Measurements from ENCODE around the gene RNF175. TPM values are rescaled to one million over a fixed set of nuclear protein-coding genes. Genes with fewer than 3 reads are reported as not detected.

The RNF175 gene
- total and polyA plus RNA-seq, 10 donors = 0.26 to 1.9 (median 0.46) TPM; not detected in 1

DNA sequence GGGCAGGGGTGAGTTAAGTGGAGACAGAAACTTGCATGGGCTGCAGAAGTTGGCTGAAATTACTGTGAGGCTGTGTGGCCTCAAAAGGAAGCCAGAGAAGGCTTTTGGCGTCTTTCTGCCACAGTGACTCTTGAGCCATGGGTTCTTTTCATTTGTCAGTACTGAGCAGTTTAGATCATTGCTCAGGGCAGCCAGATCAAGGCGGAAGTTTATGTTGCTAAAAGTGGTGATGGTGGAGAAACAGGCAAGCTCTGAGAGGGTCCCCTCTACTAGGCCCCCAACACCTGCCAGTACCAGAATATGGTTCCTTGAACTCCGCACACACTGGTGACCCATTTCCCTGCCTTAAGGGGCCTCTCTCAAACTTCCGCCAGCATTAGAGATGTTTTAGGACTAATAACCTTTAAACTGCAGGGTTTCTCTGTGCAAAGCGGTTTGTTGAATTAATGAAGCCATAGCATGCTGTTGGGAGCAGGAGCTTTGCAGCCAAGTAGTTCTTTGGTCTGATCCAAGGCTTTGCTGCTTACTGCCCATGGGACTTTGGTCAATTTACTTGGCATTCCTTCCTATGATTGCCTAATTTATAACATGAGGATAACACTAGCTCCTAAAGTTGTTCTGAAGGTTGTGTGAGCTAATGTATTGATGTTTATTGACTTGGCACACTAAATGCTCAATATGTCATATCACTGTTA is 34.5 kb downstream of the RNF175 start:
- peaks cover 5 to 44% (median 31%) of the 10 kb centered on the region in 6 donors for H3K4me1 ChIP-seq
- WGBS, 5 donors = 83 to 96% (median 88%) methylated on average over 5 of the region's 5 CpGs
- TF ChIP-seq, protein P1, sequence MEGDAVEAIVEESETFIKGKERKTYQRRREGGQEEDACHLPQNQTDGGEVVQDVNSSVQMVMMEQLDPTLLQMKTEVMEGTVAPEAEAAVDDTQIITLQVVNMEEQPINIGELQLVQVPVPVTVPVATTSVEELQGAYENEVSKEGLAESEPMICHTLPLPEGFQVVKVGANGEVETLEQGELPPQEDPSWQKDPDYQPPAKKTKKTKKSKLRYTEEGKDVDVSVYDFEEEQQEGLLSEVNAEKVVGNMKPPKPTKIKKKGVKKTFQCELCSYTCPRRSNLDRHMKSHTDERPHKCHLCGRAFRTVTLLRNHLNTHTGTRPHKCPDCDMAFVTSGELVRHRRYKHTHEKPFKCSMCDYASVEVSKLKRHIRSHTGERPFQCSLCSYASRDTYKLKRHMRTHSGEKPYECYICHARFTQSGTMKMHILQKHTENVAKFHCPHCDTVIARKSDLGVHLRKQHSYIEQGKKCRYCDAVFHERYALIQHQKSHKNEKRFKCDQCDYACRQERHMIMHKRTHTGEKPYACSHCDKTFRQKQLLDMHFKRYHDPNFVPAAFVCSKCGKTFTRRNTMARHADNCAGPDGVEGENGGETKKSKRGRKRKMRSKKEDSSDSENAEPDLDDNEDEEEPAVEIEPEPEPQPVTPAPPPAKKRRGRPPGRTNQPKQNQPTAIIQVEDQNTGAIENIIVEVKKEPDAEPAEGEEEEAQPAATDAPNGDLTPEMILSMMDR (IDR thresholded peaks at IDR 0.05 in 8 of 11, conservative IDR thresholded peaks at IDR 0.05 in 3 of 11) = no peak
- TF ChIP-seq POLR2AphosphoS5 (IDR thresholded peaks at IDR 0.05) (no peak), POLR2A (IDR thresholded peaks at IDR 0.05) (no peak)
- intact Hi-C loops (cut with DNase I; ENCODE audit: low total_unique reads) = no loop called here
- no peak for DNase-seq
- H3K9me3 ChIP-seq = no peaks in the 10 kb centered on the region
- no peaks in the 10 kb centered on the region for H3K27me3 ChIP-seq (replicated peaks in 1 of 7)
- H3K4me3 ChIP-seq = no peak overlapping the region
- no peak overlapping the region for H3K27ac ChIP-seq
- peaks cover 0 to 8% (median 0%) of the 10 kb centered on the region in 6 donors for H3K36me3 ChIP-seq

DNA sequence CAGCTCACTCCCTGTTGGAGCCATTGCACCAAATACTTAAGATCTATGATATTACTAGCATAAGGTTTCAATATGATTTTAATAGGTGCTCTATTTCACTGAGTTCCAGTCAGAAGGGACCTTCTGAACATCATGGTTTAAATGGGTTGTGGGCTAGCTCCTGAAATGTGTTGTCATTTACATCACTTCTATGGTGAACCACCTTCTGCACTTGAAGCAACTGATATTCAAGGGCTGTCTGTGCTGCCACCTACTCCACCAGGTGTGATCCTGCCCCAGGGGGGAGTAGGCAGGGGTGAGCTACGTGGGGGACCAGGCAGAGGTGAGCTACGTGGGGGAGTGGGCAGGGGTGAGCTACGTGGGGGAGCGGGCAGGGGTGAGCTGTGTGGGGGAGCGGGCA is 35.2 kb downstream of the RNF175 start:
- no peak for TF ChIP-seq POLR2A (IDR thresholded peaks at IDR 0.05)
- TF ChIP-seq, protein P1 (IDR thresholded peaks at IDR 0.05 in 8 of 11, conservative IDR thresholded peaks at IDR 0.05 in 3 of 11) = no peak
- no peak for TF ChIP-seq POLR2AphosphoS5 (IDR thresholded peaks at IDR 0.05)
- Histone ChIP-seq H3K9me3 (no peaks in the 10 kb centered on the region), H3K36me3 (peaks cover 0 to 8% (median 0%) of the 10 kb centered on the region in 6 donors), H3K27ac (no peak overlapping the region), H3K27me3 (replicated peaks in 1 of 7) (no peaks in the 10 kb centered on the region), H3K4me3 (no peak overlapping the region), H3K4me1 (peaks cover 5 to 37% (median 29%) of the 10 kb centered on the region in 6 donors)
- 85 to 100% (median 90%) methylated on average over 1 to 5 of the region's 5 CpGs for WGBS, 5 donors
- no peak for DNase-seq
- intact Hi-C loops (cut with DNase I; ENCODE audit: low total_unique reads) = no loop called here

DNA sequence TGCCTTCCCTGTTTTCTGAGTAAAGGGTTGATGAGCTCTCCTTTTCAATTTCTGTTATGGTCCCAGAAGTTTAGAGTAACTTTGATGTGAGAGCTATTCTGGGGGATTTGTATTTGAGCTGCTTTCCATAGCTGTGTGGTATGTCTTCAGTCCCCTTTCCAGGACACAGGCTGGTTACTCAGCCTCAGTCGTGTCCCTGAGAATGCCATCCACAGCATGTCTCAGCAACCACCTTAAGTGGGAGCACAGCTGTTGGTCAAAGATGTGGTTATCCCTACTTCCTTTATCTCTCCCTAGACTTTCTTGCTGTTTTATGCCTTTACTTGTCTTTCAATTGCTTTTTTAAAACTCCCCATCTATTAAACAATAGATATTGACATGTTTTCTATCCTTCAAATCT is 37.8 kb downstream of the RNF175 start:
- WGBS, 5 donors = 41 to 77% (median 58%) methylated on average over 1 of the region's 1 CpG
- no peak overlapping the region for H3K27ac ChIP-seq
- peaks cover 0 to 12% (median 8%) of the 10 kb centered on the region in 6 donors for H3K4me1 ChIP-seq
- TF ChIP-seq, protein P1 (IDR thresholded peaks at IDR 0.05 in 8 of 11, conservative IDR thresholded peaks at IDR 0.05 in 3 of 11) = no peak
- no peak for TF ChIP-seq POLR2AphosphoS5 (IDR thresholded peaks at IDR 0.05)
- TF ChIP-seq POLR2A (IDR thresholded peaks at IDR 0.05) = no peak
- no peak for DNase-seq
- peaks cover 0 to 5% (median 0%) of the 10 kb centered on the region in 8 donors for H3K9me3 ChIP-seq
- no peaks in the 10 kb centered on the region for H3K27me3 ChIP-seq (replicated peaks in 1 of 7)
- intact Hi-C loops (cut with DNase I; ENCODE audit: low total_unique reads) = no loop called here
- no peak overlapping the region for H3K4me3 ChIP-seq
- peaks cover 0 to 8% (median 0%) of the 10 kb centered on the region in 6 donors for H3K36me3 ChIP-seq

DNA sequence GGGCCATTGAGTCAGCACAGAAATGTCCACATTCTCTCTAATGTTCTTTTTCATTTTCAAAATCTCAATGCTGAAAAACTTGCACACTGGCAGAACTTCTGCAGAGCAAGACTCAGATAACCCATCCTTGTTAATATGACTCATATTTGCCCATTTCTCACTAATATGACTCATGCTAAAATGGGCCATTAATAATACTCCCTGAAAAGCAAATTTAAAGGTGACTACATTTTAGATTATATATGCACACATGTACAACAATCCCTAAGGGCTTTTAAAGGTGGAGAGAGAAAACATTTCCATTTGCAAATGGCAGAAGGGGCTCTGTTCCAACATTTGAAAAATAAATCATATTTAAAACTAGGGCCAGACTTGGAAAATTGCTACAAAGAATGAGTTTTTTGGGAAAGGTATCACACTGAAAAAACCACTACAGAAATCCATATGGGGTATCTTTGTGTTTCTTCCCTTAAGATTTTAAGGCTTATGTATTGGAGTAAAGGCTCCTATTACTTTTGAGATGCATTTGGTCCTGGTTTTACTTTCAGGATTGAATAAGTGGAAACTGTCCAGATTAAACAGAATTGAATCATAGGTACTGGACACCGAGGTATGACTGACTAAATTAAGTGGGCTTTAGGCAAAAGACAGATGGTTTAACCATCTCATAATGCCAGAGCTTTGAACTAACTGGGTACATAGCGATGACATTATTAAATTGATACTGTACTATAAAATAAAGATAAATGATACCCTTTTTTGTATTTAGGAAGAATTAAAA is 45.8 kb downstream of the RNF175 start:
- Histone ChIP-seq H3K36me3 (peaks cover 0 to 7% (median 0%) of the 10 kb centered on the region in 6 donors), H3K27ac (no peak overlapping the region), H3K4me3 (no peak overlapping the region), H3K4me1 (no peaks in the 10 kb centered on the region), H3K27me3 (replicated peaks in 1 of 7) (no peaks in the 10 kb centered on the region), H3K9me3 (peaks cover 0 to 5% (median 0%) of the 10 kb centered on the region in 8 donors)
- intact Hi-C loops (cut with DNase I; ENCODE audit: low total_unique reads) = no loop called here
- WGBS, 5 donors = 85 to 94% (median 89%) methylated on average over 2 of the region's 2 CpGs
- no peak for DNase-seq
- no peak for TF ChIP-seq POLR2A (IDR thresholded peaks at IDR 0.05)
- TF ChIP-seq, protein P1 (IDR thresholded peaks at IDR 0.05 in 8 of 11, conservative IDR thresholded peaks at IDR 0.05 in 3 of 11) = no peak
- TF ChIP-seq POLR2AphosphoS5 (IDR thresholded peaks at IDR 0.05) = no peak

Data from spleen (tissue), 11 donors.